Measurements from ENCODE around the gene TNKS1BP1. TPM values are rescaled to one million over a fixed set of nuclear protein-coding genes. Genes with fewer than 3 reads are reported as not detected.
"Not testable (repeated sequence)": the region's sequence is repeated elsewhere in the genome, so short reads cannot be mapped to it uniquely, and the experiment has no call there.

Gene TNKS1BP1
- total RNA-seq, 1 donor from 2014 or later, result 122 TPM

DNA sequence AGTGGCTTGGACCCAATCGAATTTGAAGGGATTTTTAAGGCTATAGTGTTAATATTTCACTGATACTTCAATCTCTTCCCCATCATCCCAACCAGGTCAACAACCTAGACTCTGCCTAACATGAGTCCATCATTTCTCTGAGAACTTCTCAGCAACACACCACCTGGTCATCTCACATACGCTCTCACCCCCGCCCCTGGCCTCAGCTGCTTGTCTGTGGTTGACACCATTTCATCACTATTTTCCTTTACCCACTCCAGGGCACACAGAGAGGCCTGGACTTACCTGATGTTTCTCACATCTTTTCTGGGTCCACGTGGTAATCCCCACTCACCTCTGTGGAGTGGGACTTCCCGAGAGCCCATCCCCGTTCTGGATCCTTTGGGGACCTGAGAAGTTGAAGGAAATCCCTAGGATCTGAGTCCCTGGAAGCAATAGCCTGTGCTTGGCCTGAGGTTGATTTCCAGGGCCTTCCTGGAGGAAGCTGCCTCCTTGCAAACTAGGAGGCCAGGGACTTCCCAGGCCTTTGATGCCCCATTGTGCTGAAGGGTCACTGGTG is 16.6 kb upstream of the TNKS1BP1 start:
- Mint-ChIP-seq H3K4me1 (ENCODE audit: unreplicated experiment) (peaks cover 25% of the 10 kb centered on the region), H3K4me3 (ENCODE audit: unreplicated experiment) (no peak overlapping the region), H3K36me3 (ENCODE audit: low read depth, unreplicated experiment) (no peaks in the 10 kb centered on the region), H3K27me3 (ENCODE audit: unreplicated experiment) (peaks cover 8% of the 10 kb centered on the region), H3K9me3 (ENCODE audit: unreplicated experiment) (no peaks in the 10 kb centered on the region), H3K27ac (ENCODE audit: unreplicated experiment) (no peak overlapping the region)
- DNase-seq (ENCODE audit: low spot score), result no peak
- TF ChIP-seq, protein P1, sequence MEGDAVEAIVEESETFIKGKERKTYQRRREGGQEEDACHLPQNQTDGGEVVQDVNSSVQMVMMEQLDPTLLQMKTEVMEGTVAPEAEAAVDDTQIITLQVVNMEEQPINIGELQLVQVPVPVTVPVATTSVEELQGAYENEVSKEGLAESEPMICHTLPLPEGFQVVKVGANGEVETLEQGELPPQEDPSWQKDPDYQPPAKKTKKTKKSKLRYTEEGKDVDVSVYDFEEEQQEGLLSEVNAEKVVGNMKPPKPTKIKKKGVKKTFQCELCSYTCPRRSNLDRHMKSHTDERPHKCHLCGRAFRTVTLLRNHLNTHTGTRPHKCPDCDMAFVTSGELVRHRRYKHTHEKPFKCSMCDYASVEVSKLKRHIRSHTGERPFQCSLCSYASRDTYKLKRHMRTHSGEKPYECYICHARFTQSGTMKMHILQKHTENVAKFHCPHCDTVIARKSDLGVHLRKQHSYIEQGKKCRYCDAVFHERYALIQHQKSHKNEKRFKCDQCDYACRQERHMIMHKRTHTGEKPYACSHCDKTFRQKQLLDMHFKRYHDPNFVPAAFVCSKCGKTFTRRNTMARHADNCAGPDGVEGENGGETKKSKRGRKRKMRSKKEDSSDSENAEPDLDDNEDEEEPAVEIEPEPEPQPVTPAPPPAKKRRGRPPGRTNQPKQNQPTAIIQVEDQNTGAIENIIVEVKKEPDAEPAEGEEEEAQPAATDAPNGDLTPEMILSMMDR (IDR thresholded peaks at IDR 0.05; ENCODE audit: unreplicated experiment), result no peak

DNA sequence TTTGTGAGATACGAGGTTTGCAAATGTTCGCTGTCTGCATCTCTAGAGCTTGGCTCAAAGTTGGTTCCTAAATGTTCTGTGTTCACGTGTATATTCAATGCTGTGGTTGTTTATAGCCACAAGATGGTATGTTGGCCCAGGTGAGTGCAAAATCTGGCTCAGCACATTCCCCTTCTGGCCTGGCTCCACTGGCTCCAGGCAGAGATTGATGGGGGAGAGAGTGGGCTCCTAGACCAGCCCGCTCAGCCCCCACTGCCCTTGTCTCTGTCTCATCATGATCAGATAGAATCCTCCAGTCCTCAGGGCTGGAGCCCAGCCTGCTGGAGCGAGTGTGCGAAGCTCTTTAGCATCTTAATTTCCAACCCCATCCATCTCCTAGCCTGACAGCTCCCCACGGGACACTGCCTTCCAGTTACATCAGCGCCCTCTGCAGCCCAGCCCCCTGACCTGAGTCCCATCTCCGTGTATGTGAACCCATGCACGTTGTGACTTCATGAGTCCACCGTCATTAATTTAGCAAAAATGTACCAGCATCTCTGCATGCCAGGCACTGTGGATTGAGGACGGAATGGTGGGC is 15.4 kb upstream of the TNKS1BP1 start:
- no peaks in the 10 kb centered on the region for H3K36me3 Mint-ChIP-seq (ENCODE audit: low read depth, unreplicated experiment)
- DNase-seq (ENCODE audit: low spot score), result peak; percentile 50
- H3K9me3 Mint-ChIP-seq (ENCODE audit: unreplicated experiment), result no peaks in the 10 kb centered on the region
- TF ChIP-seq, protein P1 (IDR thresholded peaks at IDR 0.05; ENCODE audit: unreplicated experiment), result no peak
- H3K27me3 Mint-ChIP-seq (ENCODE audit: unreplicated experiment), result peaks cover 12% of the 10 kb centered on the region
- peaks cover 31% of the 10 kb centered on the region for H3K4me1 Mint-ChIP-seq (ENCODE audit: unreplicated experiment)
- peak overlapping the region; percentile 80 for H3K27ac Mint-ChIP-seq (ENCODE audit: unreplicated experiment)
- H3K4me3 Mint-ChIP-seq (ENCODE audit: unreplicated experiment), result peak overlapping the region; percentile 2

DNA sequence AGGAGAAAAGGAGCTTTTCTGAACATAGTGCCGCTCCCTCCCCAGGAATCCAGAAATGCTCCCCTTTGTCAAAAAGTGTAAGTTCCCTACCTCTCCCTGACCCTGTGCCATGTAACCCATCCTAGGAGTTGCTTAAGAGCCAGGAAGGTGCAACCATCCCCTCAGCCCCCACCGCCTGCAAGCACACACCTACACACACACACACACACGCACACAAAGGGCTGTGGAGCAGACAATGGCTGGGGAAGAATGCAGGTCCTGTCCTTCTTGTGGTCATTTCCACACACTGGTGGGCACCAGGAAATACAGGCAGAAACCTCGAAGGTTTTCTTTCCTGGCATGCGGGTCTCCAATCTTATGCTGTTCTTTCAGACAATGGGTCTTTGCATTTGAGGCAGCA is 14.6 kb upstream of the TNKS1BP1 start:
- Mint-ChIP-seq H3K27me3 (ENCODE audit: unreplicated experiment) (peaks cover 16% of the 10 kb centered on the region), H3K9me3 (ENCODE audit: unreplicated experiment) (no peaks in the 10 kb centered on the region), H3K27ac (ENCODE audit: unreplicated experiment) (peak overlapping the region; percentile 80), H3K4me3 (ENCODE audit: unreplicated experiment) (no peak overlapping the region), H3K4me1 (ENCODE audit: unreplicated experiment) (peaks cover 39% of the 10 kb centered on the region), H3K36me3 (ENCODE audit: low read depth, unreplicated experiment) (peaks cover 7% of the 10 kb centered on the region)
- peak; percentile 37 for DNase-seq (ENCODE audit: low spot score)
- TF ChIP-seq, protein P1 (IDR thresholded peaks at IDR 0.05; ENCODE audit: unreplicated experiment), result no peak

DNA sequence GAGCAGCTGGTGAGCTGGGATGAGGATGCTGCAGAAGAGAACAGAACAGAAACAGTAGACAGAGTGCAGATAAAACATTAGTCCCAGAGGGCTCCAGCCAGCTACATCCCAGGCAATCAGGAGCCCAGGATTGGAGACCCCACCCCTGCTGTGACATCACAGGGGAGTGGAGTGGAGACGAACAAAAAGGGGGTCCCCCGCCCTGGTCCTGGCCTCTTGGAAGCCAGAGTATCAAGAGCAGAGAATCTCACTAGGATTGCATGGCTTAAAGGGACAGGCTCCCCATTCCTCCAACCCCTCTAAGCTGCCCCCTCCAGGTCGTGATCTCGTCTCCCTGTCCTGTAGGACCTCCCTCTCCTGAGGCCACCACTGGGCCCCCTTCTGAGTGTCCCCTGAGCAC is 13.4 kb upstream of the TNKS1BP1 start, which contains the start of gene P2RX3:
P2RX3 (plus strand) TSS at position 211 of the 400 bp plus-strand sequence. CDS start 199 bp downstream, outside the sequence.
- peaks cover 20% of the 10 kb centered on the region for H3K27me3 Mint-ChIP-seq (ENCODE audit: unreplicated experiment)
- H3K36me3 Mint-ChIP-seq (ENCODE audit: low read depth, unreplicated experiment), result peaks cover 11% of the 10 kb centered on the region
- H3K9me3 Mint-ChIP-seq (ENCODE audit: unreplicated experiment), result no peaks in the 10 kb centered on the region
- TF ChIP-seq, protein P1 (IDR thresholded peaks at IDR 0.05; ENCODE audit: unreplicated experiment), result no peak
- H3K4me1 Mint-ChIP-seq (ENCODE audit: unreplicated experiment), result peaks cover 45% of the 10 kb centered on the region
- no peak for DNase-seq (ENCODE audit: low spot score)
- H3K4me3 Mint-ChIP-seq (ENCODE audit: unreplicated experiment), result peak within 1 kb of the TSS; percentile 71
- peak within 1 kb of the TSS; percentile 81 for H3K27ac Mint-ChIP-seq (ENCODE audit: unreplicated experiment)

DNA sequence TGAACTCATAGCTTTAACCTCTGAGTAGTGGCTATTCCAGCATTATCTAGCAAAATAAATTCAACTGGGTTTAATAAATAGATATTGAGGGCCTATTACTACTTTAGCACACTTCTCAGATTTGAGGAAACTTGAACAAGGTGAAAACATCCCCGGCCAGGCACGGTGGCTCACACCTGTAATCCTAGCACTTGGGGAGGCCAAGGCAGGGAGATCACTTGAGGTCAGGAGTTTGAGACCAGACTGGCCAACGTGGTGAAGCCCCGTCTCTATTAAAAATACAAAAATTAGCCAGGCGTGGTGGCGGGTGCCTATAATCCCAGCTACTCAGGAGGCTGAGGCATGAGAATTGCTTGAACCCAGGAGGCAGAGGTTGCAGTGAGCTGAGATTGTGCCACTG is 12.1 kb upstream of the TNKS1BP1 start:
- H3K27ac Mint-ChIP-seq (ENCODE audit: unreplicated experiment), result peak overlapping the region; percentile 13
- peaks cover 20% of the 10 kb centered on the region for H3K27me3 Mint-ChIP-seq (ENCODE audit: unreplicated experiment)
- peaks cover 45% of the 10 kb centered on the region for H3K4me1 Mint-ChIP-seq (ENCODE audit: unreplicated experiment)
- not testable (repeated sequence) for H3K9me3 Mint-ChIP-seq (ENCODE audit: unreplicated experiment); H3K4me3 Mint-ChIP-seq (ENCODE audit: unreplicated experiment); DNase-seq (ENCODE audit: low spot score)
- H3K36me3 Mint-ChIP-seq (ENCODE audit: low read depth, unreplicated experiment), result peaks cover 18% of the 10 kb centered on the region

All from endothelial cell (in vitro differentiated cells).